Neural cell (in vitro differentiated cells): ENCODE data around the gene OR56A4.

Experiments
- EP300 ChIP-seq: fragments of 450-650 bp; conservative IDR thresholded peaks from 2 replicates; pipeline ENCODE4 v1.6.1; 2014; ENCODE audit warnings: antibody characterized with exemption, mild to moderate bottlenecking, moderate library complexity; ENCODE audit not compliant: poor library complexity, severe bottlenecking
- EZH2 ChIP-seq: fragments of 200-600, 300-800 bp; shearing (Covaris generic), sonication (generic); IDR thresholded peaks from 2 replicates; pipeline ENCODE4 v1.6.1; 2014; ENCODE audit warnings: antibody characterized with exemption, low read length, borderline replicate concordance, mild to moderate bottlenecking; ENCODE audit not compliant: insufficient read depth, poor library complexity, severe bottlenecking
- POLR2AphosphoS5 ChIP-seq: IDR thresholded peaks from 2 replicates; pipeline ENCODE4 v1.6.1; 2012
- RAD21 ChIP-seq: fragments of 450-650 bp; conservative IDR thresholded peaks from 2 replicates; pipeline ENCODE4 v1.6.1; 2014; ENCODE audit warnings: antibody characterized with exemption, mild to moderate bottlenecking, moderate library complexity
- SMC3 ChIP-seq: fragments of 450-650 bp; conservative IDR thresholded peaks from 2 replicates; pipeline ENCODE4 v1.6.1; 2014; ENCODE audit warnings: antibody characterized with exemption, mild to moderate bottlenecking, moderate library complexity; ENCODE audit not compliant: poor library complexity
- TF ChIP-seq, protein P1 (sequence below): fragments of 450-650 bp; IDR thresholded peaks from 2 replicates; pipeline ENCODE4 v1.5.1; 2014; ENCODE audit warnings: antibody characterized with exemption, mild to moderate bottlenecking, moderate library complexity; ENCODE audit not compliant: poor library complexity, severe bottlenecking

DNA sequence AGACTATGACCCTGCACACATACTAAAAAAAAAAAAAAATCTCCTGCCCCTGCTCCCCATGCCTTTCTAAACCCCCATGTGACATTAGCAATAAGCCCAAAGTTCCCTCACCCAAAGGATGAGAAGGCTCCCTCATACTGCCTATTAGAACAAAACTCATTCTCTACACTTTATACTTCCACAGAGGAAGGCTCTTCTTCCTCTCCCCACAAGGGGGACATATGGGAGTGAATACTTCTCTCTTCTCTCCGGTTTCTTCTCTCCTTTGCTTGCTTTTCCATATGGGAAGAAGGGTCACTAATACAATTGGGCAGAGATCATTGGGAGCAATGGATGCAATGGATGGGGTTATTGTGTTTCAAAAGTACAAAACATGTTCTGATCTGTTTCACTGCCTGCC lies 23.3 kb downstream of the OR56A4 start:
- no peak for TF ChIP-seq POLR2AphosphoS5
- TF ChIP-seq, protein P1, sequence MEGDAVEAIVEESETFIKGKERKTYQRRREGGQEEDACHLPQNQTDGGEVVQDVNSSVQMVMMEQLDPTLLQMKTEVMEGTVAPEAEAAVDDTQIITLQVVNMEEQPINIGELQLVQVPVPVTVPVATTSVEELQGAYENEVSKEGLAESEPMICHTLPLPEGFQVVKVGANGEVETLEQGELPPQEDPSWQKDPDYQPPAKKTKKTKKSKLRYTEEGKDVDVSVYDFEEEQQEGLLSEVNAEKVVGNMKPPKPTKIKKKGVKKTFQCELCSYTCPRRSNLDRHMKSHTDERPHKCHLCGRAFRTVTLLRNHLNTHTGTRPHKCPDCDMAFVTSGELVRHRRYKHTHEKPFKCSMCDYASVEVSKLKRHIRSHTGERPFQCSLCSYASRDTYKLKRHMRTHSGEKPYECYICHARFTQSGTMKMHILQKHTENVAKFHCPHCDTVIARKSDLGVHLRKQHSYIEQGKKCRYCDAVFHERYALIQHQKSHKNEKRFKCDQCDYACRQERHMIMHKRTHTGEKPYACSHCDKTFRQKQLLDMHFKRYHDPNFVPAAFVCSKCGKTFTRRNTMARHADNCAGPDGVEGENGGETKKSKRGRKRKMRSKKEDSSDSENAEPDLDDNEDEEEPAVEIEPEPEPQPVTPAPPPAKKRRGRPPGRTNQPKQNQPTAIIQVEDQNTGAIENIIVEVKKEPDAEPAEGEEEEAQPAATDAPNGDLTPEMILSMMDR: no peak
- no peak for TF ChIP-seq EP300
- no peak for TF ChIP-seq EZH2
- TF ChIP-seq RAD21: no peak
- TF ChIP-seq SMC3: no peak
